ENCODE results near the gene PCP4L1. TPM values are rescaled to one million over a fixed set of nuclear protein-coding genes. Genes with fewer than 3 reads are reported as not detected.
A peak's percentile ranks its signal among the peaks of the same experiment; 100 is the strongest.

PCP4L1 gene
- total and polyA plus RNA-seq, 2 donors (not counting 1 experiment from before 2014, with no cell fraction given), result not detected

- ATAC-seq (ENCODE audit: low read depth), result no peak
- peaks cover 24% of the 10 kb centered on the region for H4K20me1 ChIP-seq (ENCODE audit: control insufficient read depth, insufficient read depth, low read length, poor library complexity, severe bottlenecking)
- WGBS (ENCODE audit: insufficient coverage), result 2% methylated on average over 15 of the region's 17 CpGs
- Mint-ChIP-seq H3K4me1 (peaks cover 42% of the 10 kb centered on the region), H3K4me3 (peak overlapping the region; percentile 97), H3K27me3 (no peaks in the 10 kb centered on the region), H3K27ac (peak overlapping the region; percentile 93), H3K9me3 (ENCODE audit: insufficient read depth) (no peaks in the 10 kb centered on the region)
- peaks cover 0 to 7% of the 10 kb centered on the region in 2 experiments for H3K36me3 ChIP-seq (replicated peaks in 1 of 2; ENCODE audit: control extremely low read depth in 1 of 2, control insufficient read depth in 1 of 2, extremely low read depth in 1 of 2, insufficient read depth in 2 of 2, low read length in 1 of 2)
- H3K79me2 ChIP-seq (ENCODE audit: control insufficient read depth, insufficient read depth, low read length), result peaks cover 27% of the 10 kb centered on the region
- H3K4me2 ChIP-seq (replicated peaks; ENCODE audit: low read depth, low read length, poor library complexity, severe bottlenecking), result peak overlapping the region; percentile 97
- H3K27me3 ChIP-seq (replicated peaks in 1 of 4; ENCODE audit: control extremely low read depth in 1 of 4, control insufficient read depth in 3 of 4, insufficient read depth in 4 of 4, low read length in 3 of 4), result no peaks in the 10 kb centered on the region
- no peaks in the 10 kb centered on the region for H3K9me3 ChIP-seq (ENCODE audit: control extremely low read depth in 1 of 3, control insufficient read depth in 2 of 3, insufficient read depth in 1 of 3, low read length in 2 of 3)
- H3K4me1 ChIP-seq (ENCODE audit: control insufficient read depth in 2 of 2, insufficient read depth in 2 of 2, low read length in 2 of 2), result peaks cover 26% of the 10 kb centered on the region in 2 donors
- TF ChIP-seq, protein P1, sequence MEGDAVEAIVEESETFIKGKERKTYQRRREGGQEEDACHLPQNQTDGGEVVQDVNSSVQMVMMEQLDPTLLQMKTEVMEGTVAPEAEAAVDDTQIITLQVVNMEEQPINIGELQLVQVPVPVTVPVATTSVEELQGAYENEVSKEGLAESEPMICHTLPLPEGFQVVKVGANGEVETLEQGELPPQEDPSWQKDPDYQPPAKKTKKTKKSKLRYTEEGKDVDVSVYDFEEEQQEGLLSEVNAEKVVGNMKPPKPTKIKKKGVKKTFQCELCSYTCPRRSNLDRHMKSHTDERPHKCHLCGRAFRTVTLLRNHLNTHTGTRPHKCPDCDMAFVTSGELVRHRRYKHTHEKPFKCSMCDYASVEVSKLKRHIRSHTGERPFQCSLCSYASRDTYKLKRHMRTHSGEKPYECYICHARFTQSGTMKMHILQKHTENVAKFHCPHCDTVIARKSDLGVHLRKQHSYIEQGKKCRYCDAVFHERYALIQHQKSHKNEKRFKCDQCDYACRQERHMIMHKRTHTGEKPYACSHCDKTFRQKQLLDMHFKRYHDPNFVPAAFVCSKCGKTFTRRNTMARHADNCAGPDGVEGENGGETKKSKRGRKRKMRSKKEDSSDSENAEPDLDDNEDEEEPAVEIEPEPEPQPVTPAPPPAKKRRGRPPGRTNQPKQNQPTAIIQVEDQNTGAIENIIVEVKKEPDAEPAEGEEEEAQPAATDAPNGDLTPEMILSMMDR (IDR thresholded peaks at IDR 0.05), result no peak
- no peak for TF ChIP-seq EZH2 (IDR thresholded peaks at IDR 0.05; ENCODE audit: borderline replicate concordance, insufficient read depth, low read depth, low read length, poor library complexity, severe bottlenecking)
- POLR2A ChIA-PET, result interaction anchor here (0.5 to 1.4 kb wide), 3 partner anchors 9 to 120 kb away, joined by 4 to 7 read pairs (median 6); partner anchors contain the start of genes SDHC and TOMM40L
- intact Hi-C loops (cut with micrococcal nuclease), result loop anchor here (5.0 kb wide), 2 partner anchors 77 to 103 kb away; partner anchors contain the start of gene NDUFS2
- H3K27ac ChIP-seq (ENCODE audit: low read length in 2 of 2), result peak overlapping the region; percentile 59 to 72
- CTCF ChIA-PET, result interaction anchor here (0.7 to 3.4 kb wide), 9 partner anchors 10 to 119 kb away, joined by 3 to 20 read pairs (median 8); partner anchors contain the start of gene TOMM40L
- peak overlapping the region; percentile 66 to 91 (median 80) for H3K4me3 ChIP-seq (ENCODE audit: control extremely low read depth in 1 of 5, extremely low read depth in 1 of 5, insufficient read depth in 1 of 5, low read depth in 2 of 5, low read length in 4 of 5)
- DNase-seq, result peak; percentile 41
- H3K9ac ChIP-seq (ENCODE audit: low read length), result peak overlapping the region; percentile 88
- peak overlapping the region; percentile 90 for H2AFZ ChIP-seq (ENCODE audit: insufficient read depth, low read depth, low read length, poor library complexity, severe bottlenecking)
Observed at GRCh38 chr1:161304927-161305866, 46.7 kb downstream of the PCP4L1 start.

Data from B cell (primary cell).